Neural cell (in vitro differentiated cells): ENCODE results near the gene PCNA. TPM values are rescaled to one million over a fixed set of nuclear protein-coding genes. Genes with fewer than 3 reads are reported as not detected.

Source experiments
- H2AFZ ChIP-seq: fragments of 200-600, 300-800 bp; sonication (generic), shearing (Covaris generic); 2 replicates; pipeline ENCODE4 v1.6.0; 2014; ENCODE audit warnings: low read depth, mild to moderate bottlenecking, antibody characterized with exemption, low read length, moderate library complexity
- H3F3A ChIP-seq: fragments of 200-600 bp; shearing (Covaris generic); 2 replicates; pipeline ENCODE4 v1.6.1; 2016; ENCODE audit warnings: mild to moderate bottlenecking, moderate library complexity, mixed read lengths, antibody characterized with exemption, low read length; ENCODE audit not compliant: insufficient read depth, poor library complexity, severe bottlenecking
- H3K27ac ChIP-seq: fragments of 200-600, 300-800 bp; sonication (generic), shearing (Covaris generic); 2 replicates; pipeline ENCODE4 v1.5.1; 2014; ENCODE audit warnings: mild to moderate bottlenecking, low read length, moderate library complexity
- H3K27me3 ChIP-seq: fragments of 300-800, 200-600 bp; sonication (generic), shearing (Covaris generic); 2 replicates; pipeline ENCODE4 v1.6.0; 2014; ENCODE audit warnings: mild to moderate bottlenecking, low read depth, low read length, moderate library complexity; ENCODE audit not compliant: insufficient read depth
- H3K36me3 ChIP-seq: fragments of 300-800, 200-600 bp; sonication (generic), shearing (Covaris generic); 2 replicates; pipeline ENCODE4 v1.5.1; 2014; ENCODE audit warnings: mild to moderate bottlenecking, antibody characterized with exemption, low read length, moderate library complexity; ENCODE audit not compliant: insufficient read depth
- H3K4me2 ChIP-seq: fragments of 300-800, 200-600 bp; sonication (generic), shearing (Covaris generic); 2 replicates; pipeline ENCODE4 v1.6.0; 2014; ENCODE audit warnings: mild to moderate bottlenecking, low read length
- H3K4me3 ChIP-seq: fragments of 300-800, 200-600 bp; sonication (generic), shearing (Covaris generic); 2 replicates; pipeline ENCODE4 v1.5.1; 2014; ENCODE audit warnings: mild to moderate bottlenecking, low read length, moderate library complexity
- H3K79me2 ChIP-seq: fragments of 200-600 bp; shearing (Covaris generic); replicated peaks from 2 replicates; pipeline ENCODE4 v1.6.0; 2014; ENCODE audit warnings: mild to moderate bottlenecking, low read length, moderate library complexity; ENCODE audit not compliant: insufficient read depth
- H3K9ac ChIP-seq: fragments of 300-800, 200-600 bp; sonication (generic), shearing (Covaris generic); 2 replicates; pipeline ENCODE4 v1.6.1; 2016; ENCODE audit warnings: mild to moderate bottlenecking, low read length, mixed read lengths
- H3K9me2 ChIP-seq: fragments of 200-600 bp; shearing (Covaris generic); 2 replicates; pipeline ENCODE4 v1.6.1; 2016; ENCODE audit warnings: mild to moderate bottlenecking, low read length, mixed read lengths; ENCODE audit not compliant: insufficient read depth
- H3K9me3 ChIP-seq: fragments of 200-600, 300-800 bp; sonication (generic), shearing (Covaris generic); 2 replicates; pipeline ENCODE4 v1.6.1; 2016; ENCODE audit warnings: mild to moderate bottlenecking, mixed run types, low read length, moderate library complexity, mixed read lengths
- H4K20me1 ChIP-seq: fragments of 200-600 bp; shearing (Covaris generic); 2 replicates; pipeline ENCODE4 v1.6.1; 2016; ENCODE audit warnings: mild to moderate bottlenecking, mixed run types; ENCODE audit not compliant: insufficient read depth
- EP300 ChIP-seq: fragments of 450-650 bp; conservative IDR thresholded peaks from 2 replicates; pipeline ENCODE4 v1.6.1; 2014; ENCODE audit warnings: antibody characterized with exemption, mild to moderate bottlenecking, moderate library complexity; ENCODE audit not compliant: poor library complexity, severe bottlenecking
- EZH2 ChIP-seq: fragments of 200-600, 300-800 bp; shearing (Covaris generic), sonication (generic); IDR thresholded peaks from 2 replicates; pipeline ENCODE4 v1.6.1; 2014; ENCODE audit warnings: antibody characterized with exemption, low read length, borderline replicate concordance, mild to moderate bottlenecking; ENCODE audit not compliant: insufficient read depth, poor library complexity, severe bottlenecking
- MXI1 ChIP-seq: fragments of 450-650 bp; conservative IDR thresholded peaks from 2 replicates; pipeline ENCODE4 v1.6.1; 2014; ENCODE audit warnings: antibody characterized with exemption, mild to moderate bottlenecking; ENCODE audit not compliant: poor library complexity, severe bottlenecking
- POLR2AphosphoS5 ChIP-seq: IDR thresholded peaks from 2 replicates; pipeline ENCODE4 v1.6.1; 2012
- RAD21 ChIP-seq: fragments of 450-650 bp; conservative IDR thresholded peaks from 2 replicates; pipeline ENCODE4 v1.6.1; 2014; ENCODE audit warnings: antibody characterized with exemption, mild to moderate bottlenecking, moderate library complexity
- SMC3 ChIP-seq: fragments of 450-650 bp; conservative IDR thresholded peaks from 2 replicates; pipeline ENCODE4 v1.6.1; 2014; ENCODE audit warnings: antibody characterized with exemption, mild to moderate bottlenecking, moderate library complexity; ENCODE audit not compliant: poor library complexity
- TAF1 ChIP-seq: IDR thresholded peaks from 2 replicates; pipeline ENCODE4 v1.6.1; 2012; ENCODE audit warnings: low read depth
- polyA plus RNA-seq: library from polyadenylated mRNA; depleted of rRNA; stranded (reverse); fragments of >200 nt; gene quantifications from 2 replicates; pipeline ENCODE4 v1.2.3, GENCODE V29; 2014
- TF ChIP-seq, protein P1 (sequence below): IDR thresholded peaks from 2 replicates; pipeline ENCODE4 v1.6.1; 2012; ENCODE audit warnings: borderline replicate concordance
- TF ChIP-seq, protein P2 (sequence below): fragments of 450-650 bp; IDR thresholded peaks from 2 replicates; pipeline ENCODE4 v1.5.1; 2014; ENCODE audit warnings: antibody characterized with exemption, mild to moderate bottlenecking, moderate library complexity; ENCODE audit not compliant: poor library complexity, severe bottlenecking

PCNA gene
- polyA plus RNA-seq, 1 donor from 2014 or later: 165 TPM

DNA sequence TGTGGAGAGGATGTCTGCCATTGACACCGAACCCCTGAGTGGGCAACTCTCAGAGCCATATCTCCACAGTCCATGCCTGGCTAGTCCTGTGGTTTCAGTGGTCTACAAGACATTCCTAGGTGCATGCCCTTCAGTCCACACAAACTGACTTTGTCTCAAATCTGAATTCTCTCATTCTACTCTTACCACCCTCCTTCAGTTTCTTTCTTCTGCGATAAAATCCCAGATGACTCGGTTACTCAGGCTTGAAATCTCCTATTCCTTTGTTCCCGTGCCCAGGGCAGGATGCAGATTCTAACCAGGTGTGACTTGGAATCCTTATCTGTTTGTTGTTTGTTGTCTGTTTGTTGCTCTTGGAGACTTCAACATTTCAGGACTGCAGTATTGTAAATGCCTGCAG is 16.3 kb upstream of the PCNA start:
- Histone ChIP-seq H3K36me3 (no peaks in the 10 kb centered on the region), H3K79me2 (peaks cover 81% of the 10 kb centered on the region), H3K4me3 (no peak overlapping the region), H4K20me1 (peaks cover 6% of the 10 kb centered on the region), H3K27ac (no peak overlapping the region), H3K9me2 (no peaks in the 10 kb centered on the region), H2AFZ (no peak overlapping the region), H3K27me3 (no peaks in the 10 kb centered on the region), H3K9me3 (no peaks in the 10 kb centered on the region), H3F3A (no peaks in the 10 kb centered on the region), H3K4me2 (no peak overlapping the region), H3K9ac (no peak overlapping the region)
- TF ChIP-seq, protein P1, sequence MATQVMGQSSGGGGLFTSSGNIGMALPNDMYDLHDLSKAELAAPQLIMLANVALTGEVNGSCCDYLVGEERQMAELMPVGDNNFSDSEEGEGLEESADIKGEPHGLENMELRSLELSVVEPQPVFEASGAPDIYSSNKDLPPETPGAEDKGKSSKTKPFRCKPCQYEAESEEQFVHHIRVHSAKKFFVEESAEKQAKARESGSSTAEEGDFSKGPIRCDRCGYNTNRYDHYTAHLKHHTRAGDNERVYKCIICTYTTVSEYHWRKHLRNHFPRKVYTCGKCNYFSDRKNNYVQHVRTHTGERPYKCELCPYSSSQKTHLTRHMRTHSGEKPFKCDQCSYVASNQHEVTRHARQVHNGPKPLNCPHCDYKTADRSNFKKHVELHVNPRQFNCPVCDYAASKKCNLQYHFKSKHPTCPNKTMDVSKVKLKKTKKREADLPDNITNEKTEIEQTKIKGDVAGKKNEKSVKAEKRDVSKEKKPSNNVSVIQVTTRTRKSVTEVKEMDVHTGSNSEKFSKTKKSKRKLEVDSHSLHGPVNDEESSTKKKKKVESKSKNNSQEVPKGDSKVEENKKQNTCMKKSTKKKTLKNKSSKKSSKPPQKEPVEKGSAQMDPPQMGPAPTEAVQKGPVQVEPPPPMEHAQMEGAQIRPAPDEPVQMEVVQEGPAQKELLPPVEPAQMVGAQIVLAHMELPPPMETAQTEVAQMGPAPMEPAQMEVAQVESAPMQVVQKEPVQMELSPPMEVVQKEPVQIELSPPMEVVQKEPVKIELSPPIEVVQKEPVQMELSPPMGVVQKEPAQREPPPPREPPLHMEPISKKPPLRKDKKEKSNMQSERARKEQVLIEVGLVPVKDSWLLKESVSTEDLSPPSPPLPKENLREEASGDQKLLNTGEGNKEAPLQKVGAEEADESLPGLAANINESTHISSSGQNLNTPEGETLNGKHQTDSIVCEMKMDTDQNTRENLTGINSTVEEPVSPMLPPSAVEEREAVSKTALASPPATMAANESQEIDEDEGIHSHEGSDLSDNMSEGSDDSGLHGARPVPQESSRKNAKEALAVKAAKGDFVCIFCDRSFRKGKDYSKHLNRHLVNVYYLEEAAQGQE: no peak
- no peak for TF ChIP-seq EZH2
- TF ChIP-seq SMC3: no peak
- TF ChIP-seq, protein P2, sequence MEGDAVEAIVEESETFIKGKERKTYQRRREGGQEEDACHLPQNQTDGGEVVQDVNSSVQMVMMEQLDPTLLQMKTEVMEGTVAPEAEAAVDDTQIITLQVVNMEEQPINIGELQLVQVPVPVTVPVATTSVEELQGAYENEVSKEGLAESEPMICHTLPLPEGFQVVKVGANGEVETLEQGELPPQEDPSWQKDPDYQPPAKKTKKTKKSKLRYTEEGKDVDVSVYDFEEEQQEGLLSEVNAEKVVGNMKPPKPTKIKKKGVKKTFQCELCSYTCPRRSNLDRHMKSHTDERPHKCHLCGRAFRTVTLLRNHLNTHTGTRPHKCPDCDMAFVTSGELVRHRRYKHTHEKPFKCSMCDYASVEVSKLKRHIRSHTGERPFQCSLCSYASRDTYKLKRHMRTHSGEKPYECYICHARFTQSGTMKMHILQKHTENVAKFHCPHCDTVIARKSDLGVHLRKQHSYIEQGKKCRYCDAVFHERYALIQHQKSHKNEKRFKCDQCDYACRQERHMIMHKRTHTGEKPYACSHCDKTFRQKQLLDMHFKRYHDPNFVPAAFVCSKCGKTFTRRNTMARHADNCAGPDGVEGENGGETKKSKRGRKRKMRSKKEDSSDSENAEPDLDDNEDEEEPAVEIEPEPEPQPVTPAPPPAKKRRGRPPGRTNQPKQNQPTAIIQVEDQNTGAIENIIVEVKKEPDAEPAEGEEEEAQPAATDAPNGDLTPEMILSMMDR: no peak
- no peak for TF ChIP-seq TAF1
- no peak for TF ChIP-seq EP300
- no peak for TF ChIP-seq RAD21
- TF ChIP-seq POLR2AphosphoS5: no peak
- no peak for TF ChIP-seq MXI1

DNA sequence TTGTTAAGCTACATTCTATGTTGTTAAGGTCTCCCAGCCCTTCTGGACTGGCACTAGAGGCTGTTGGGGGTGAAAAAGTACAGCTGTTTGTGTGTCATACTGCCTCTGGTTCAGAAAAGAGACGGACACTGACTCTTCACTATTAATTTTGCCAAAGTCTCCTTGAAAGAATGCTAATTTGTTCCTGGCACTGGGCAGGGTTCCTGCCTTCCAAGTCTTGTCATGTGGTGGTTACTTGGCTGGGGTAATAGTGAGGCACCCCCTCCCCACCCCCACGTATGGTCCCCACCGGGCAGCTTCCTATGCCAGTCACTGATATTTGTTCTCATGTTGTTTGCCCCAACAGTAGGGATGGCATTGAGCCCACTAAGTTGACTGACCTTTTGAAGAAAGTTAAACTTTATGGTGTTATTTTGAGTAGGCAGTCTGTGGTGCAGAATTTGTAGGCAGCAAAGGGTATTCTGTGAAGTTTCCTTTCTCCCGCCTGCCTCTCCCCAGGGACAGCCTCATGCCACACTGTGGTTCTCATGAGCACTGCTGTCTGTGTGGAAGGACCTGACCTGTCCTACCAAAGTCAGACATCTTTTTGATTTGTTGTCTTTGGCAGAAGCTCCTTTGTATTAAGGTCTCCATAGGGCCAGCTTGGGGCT is 15.7 kb upstream of the PCNA start:
- Histone ChIP-seq H3K4me2 (no peak overlapping the region), H4K20me1 (peaks cover 6% of the 10 kb centered on the region), H3K9me3 (no peaks in the 10 kb centered on the region), H2AFZ (no peak overlapping the region), H3K27ac (no peak overlapping the region), H3K27me3 (no peaks in the 10 kb centered on the region), H3K9me2 (no peaks in the 10 kb centered on the region), H3K79me2 (peaks cover 76% of the 10 kb centered on the region), H3K9ac (no peak overlapping the region), H3F3A (no peaks in the 10 kb centered on the region), H3K36me3 (no peaks in the 10 kb centered on the region), H3K4me3 (no peak overlapping the region)
- TF ChIP-seq RAD21: no peak
- no peak for TF ChIP-seq SMC3
- TF ChIP-seq, protein P2: no peak
- TF ChIP-seq, protein P1: no peak
- TF ChIP-seq EP300: no peak
- TF ChIP-seq TAF1: no peak
- no peak for TF ChIP-seq EZH2
- TF ChIP-seq MXI1: no peak
- no peak for TF ChIP-seq POLR2AphosphoS5
